Stomach smooth muscle (tissue), 2 donors: ENCODE measurements around the gene RCAN3.

Source experiments
- H3K27ac ChIP-seq: one replicate; pipeline ENCODE4 v1.7.0; 2013; ENCODE audit warnings: mild to moderate bottlenecking, low read length, inconsistent platforms
- H3K27me3 ChIP-seq, 2 donors: one replicate each; pipeline ENCODE4 v1.7.0; 2013; ENCODE audit warnings: low read length in 2 of 2; ENCODE audit not compliant: insufficient read depth in 2 of 2, control insufficient read depth in 1 of 2
- H3K36me3 ChIP-seq, 2 donors: one replicate each; pipeline ENCODE4 v1.7.0; 2013; ENCODE audit warnings: low read length in 2 of 2; ENCODE audit not compliant: control insufficient read depth in 2 of 2, insufficient read depth in 2 of 2
- H3K4me1 ChIP-seq: one replicate; pipeline ENCODE4 v1.7.0; 2013; ENCODE audit warnings: low read length; ENCODE audit not compliant: control insufficient read depth, insufficient read depth
- H3K4me3 ChIP-seq, 2 donors: one replicate each; pipeline ENCODE4 v1.7.0; 2013; ENCODE audit warnings: low read length in 2 of 2
- H3K9ac ChIP-seq, 2 donors: one replicate each; pipeline ENCODE4 v1.7.0; 2013; ENCODE audit warnings: low read length in 2 of 2, mild to moderate bottlenecking in 1 of 2
- H3K9me3 ChIP-seq, 2 donors: one replicate each; pipeline ENCODE4 v1.7.0; 2013; ENCODE audit warnings: low read length in 2 of 2; ENCODE audit not compliant: control insufficient read depth in 2 of 2
- donor health status: healthy.
- donor health status: Pancreatic carcinoma.

Gene RCAN3

GRCh38 chr1:24558902-24559791, 56.5 kb downstream of the RCAN3 start:
- peaks cover 32 to 36% of the 10 kb centered on the region in 2 donors for H3K27me3 ChIP-seq
- H3K27ac ChIP-seq: no peak overlapping the region
- H3K4me3 ChIP-seq: no peak overlapping the region
- no peak overlapping the region for H3K9ac ChIP-seq
- peaks cover 2% of the 10 kb centered on the region for H3K4me1 ChIP-seq
- no peaks in the 10 kb centered on the region for H3K36me3 ChIP-seq
- H3K9me3 ChIP-seq: no peaks in the 10 kb centered on the region

GRCh38 chr1:24560361-24560760, 57.7 kb downstream of the RCAN3 start:
- peaks cover 23 to 34% of the 10 kb centered on the region in 2 donors for H3K27me3 ChIP-seq
- H3K27ac ChIP-seq: no peak overlapping the region
- H3K4me3 ChIP-seq: no peak overlapping the region

GRCh38 chr1:24562625-24563024, 60.0 kb downstream of the RCAN3 start:
- H3K9ac ChIP-seq: no peak overlapping the region
- H3K27ac ChIP-seq: no peak overlapping the region
- no peak overlapping the region for H3K4me3 ChIP-seq
- H3K27me3 ChIP-seq: peaks cover 6 to 11% of the 10 kb centered on the region in 2 donors
- no peaks in the 10 kb centered on the region for H3K36me3 ChIP-seq
- no peaks in the 10 kb centered on the region for H3K9me3 ChIP-seq
- no peaks in the 10 kb centered on the region for H3K4me1 ChIP-seq

More at GRCh38 chr1:24560361-24560760, 57.7 kb downstream of the RCAN3 start:
- Histone ChIP-seq H3K9me3 (no peaks in the 10 kb centered on the region), H3K9ac (no peak overlapping the region), H3K36me3 (no peaks in the 10 kb centered on the region), H3K4me1 (peaks cover 2% of the 10 kb centered on the region)

GRCh38 chr1:24564695-24565094, 62.1 kb downstream of the RCAN3 start:
- Histone ChIP-seq H3K4me1 (no peaks in the 10 kb centered on the region), H3K27me3 (no peaks in the 10 kb centered on the region), H3K36me3 (no peaks in the 10 kb centered on the region), H3K27ac (no peak overlapping the region), H3K4me3 (no peak overlapping the region), H3K9ac (no peak overlapping the region), H3K9me3 (no peaks in the 10 kb centered on the region)

GRCh38 chr1:24566236-24566867, 63.7 kb downstream of the RCAN3 start:
- Histone ChIP-seq H3K4me3 (no peak overlapping the region), H3K9ac (no peak overlapping the region), H3K27me3 (no peaks in the 10 kb centered on the region), H3K9me3 (no peaks in the 10 kb centered on the region), H3K27ac (no peak overlapping the region), H3K4me1 (no peaks in the 10 kb centered on the region), H3K36me3 (no peaks in the 10 kb centered on the region)

- Histone ChIP-seq H3K36me3 (no peaks in the 10 kb centered on the region), H3K27me3 (peaks cover 0 to under 1% of the 10 kb centered on the region in 2 donors), H3K27ac (no peak overlapping the region), H3K4me1 (no peaks in the 10 kb centered on the region), H3K9me3 (no peaks in the 10 kb centered on the region), H3K4me3 (no peak overlapping the region), H3K9ac (no peak overlapping the region)
Measured at GRCh38 chr1:24567792-24568388, 65.3 kb downstream of the RCAN3 start.

- H3K9ac ChIP-seq: no peak overlapping the region
- peaks cover 0 to 2% of the 10 kb centered on the region in 2 donors for H3K27me3 ChIP-seq
- no peak overlapping the region for H3K27ac ChIP-seq
- no peaks in the 10 kb centered on the region for H3K9me3 ChIP-seq
- H3K36me3 ChIP-seq: no peaks in the 10 kb centered on the region
- no peak overlapping the region for H3K4me3 ChIP-seq
- no peaks in the 10 kb centered on the region for H3K4me1 ChIP-seq
Measured at GRCh38 chr1:24568475-24568874, 65.8 kb downstream of the RCAN3 start.

- no peaks in the 10 kb centered on the region for H3K36me3 ChIP-seq
- no peaks in the 10 kb centered on the region for H3K4me1 ChIP-seq
- H3K27ac ChIP-seq: no peak overlapping the region
- H3K27me3 ChIP-seq: peaks cover 0 to 2% of the 10 kb centered on the region in 2 donors
- no peak overlapping the region for H3K4me3 ChIP-seq
- H3K9ac ChIP-seq: no peak overlapping the region
- no peaks in the 10 kb centered on the region for H3K9me3 ChIP-seq
Measured at GRCh38 chr1:24570265-24571125, 67.9 kb downstream of the RCAN3 start.

- Histone ChIP-seq H3K9me3 (no peaks in the 10 kb centered on the region), H3K4me3 (no peak overlapping the region), H3K36me3 (no peaks in the 10 kb centered on the region), H3K9ac (no peak overlapping the region), H3K27me3 (peaks cover 0 to 2% of the 10 kb centered on the region in 2 donors), H3K27ac (no peak overlapping the region), H3K4me1 (no peaks in the 10 kb centered on the region)
Measured at GRCh38 chr1:24572301-24572700, 69.7 kb downstream of the RCAN3 start.

GRCh38 chr1:24575905-24576587, 73.4 kb downstream of the RCAN3 start:
- no peak overlapping the region for H3K4me3 ChIP-seq
- no peaks in the 10 kb centered on the region for H3K4me1 ChIP-seq
- peaks cover 0 to 2% of the 10 kb centered on the region in 2 donors for H3K27me3 ChIP-seq
- no peaks in the 10 kb centered on the region for H3K9me3 ChIP-seq
- H3K27ac ChIP-seq: no peak overlapping the region
- H3K9ac ChIP-seq: no peak overlapping the region
- no peaks in the 10 kb centered on the region for H3K36me3 ChIP-seq
